Inflammatory macrophage (primary cell): Measurements from ENCODE around the gene RPS24.
A peak's percentile ranks its signal among the peaks of the same experiment; 100 is the strongest.
"Not testable (repeated sequence)": the region's sequence is repeated elsewhere in the genome, so short reads cannot be mapped to it uniquely, and the experiment has no call there.

Experiments
- DNase-seq, 2 donors: peaks; one replicate each; pipeline ENCODE4 v3.0.0-alpha.2; 2020 to 2022

The RPS24 gene

GRCh38 chr10:78053211-78053868 lies 19.7 kb downstream of the RPS24 start:
- DNase-seq = no peak

- DNase-seq = no peak
Observed at GRCh38 chr10:78058562-78058961, 24.9 kb downstream of the RPS24 start.

- DNase-seq = no peak
Observed at GRCh38 chr10:78059906-78060702, 26.4 kb downstream of the RPS24 start.

- DNase-seq = no peak
Observed at GRCh38 chr10:78062296-78062695, 28.6 kb downstream of the RPS24 start.

- DNase-seq = no peak
Observed at GRCh38 chr10:78063236-78063635, 29.6 kb downstream of the RPS24 start.

- not testable (repeated sequence) for DNase-seq
Observed at GRCh38 chr10:78064919-78065318, 31.3 kb downstream of the RPS24 start.

DNA sequence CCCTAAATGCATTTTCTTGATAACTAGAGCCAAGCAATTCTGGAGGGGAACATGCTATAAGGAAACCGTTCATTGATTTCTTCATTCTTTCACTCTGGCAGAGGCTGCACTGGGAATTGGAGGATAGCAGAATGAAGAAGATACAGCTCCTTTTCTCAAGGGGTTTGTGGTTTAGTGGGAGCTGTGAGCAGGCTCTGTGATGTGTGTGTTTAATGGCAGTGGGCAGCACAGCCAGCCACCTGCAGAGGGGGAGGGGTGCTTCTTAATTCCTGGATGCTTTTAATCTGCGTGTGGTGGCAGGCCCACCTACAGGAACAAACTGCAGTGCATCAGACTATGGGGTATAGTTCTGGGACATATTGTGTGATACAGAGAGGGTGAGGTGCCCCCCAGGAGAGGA lies 31.9 kb downstream of the RPS24 start:
- no peak for DNase-seq

DNA sequence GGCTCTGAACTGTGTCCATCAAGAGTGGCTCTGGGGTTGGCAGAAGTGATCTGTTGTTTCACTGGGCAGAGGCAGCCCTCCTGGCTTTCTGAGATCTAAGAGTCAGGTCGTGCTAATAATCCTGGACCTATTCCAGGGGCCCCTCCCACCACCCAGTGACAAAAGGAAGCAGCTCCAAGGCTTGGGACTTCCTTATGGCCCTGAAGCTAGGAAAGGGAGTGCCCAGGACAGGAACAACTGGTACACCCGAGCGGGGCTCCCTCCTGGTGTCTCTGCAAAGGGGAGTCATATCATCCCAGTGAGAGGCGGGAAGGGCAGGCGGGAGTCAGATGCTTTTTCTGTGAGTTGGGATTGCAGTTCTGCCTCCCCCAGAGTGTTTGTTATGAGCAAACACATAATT lies 32.3 kb downstream of the RPS24 start:
- DNase-seq = no peak

DNA sequence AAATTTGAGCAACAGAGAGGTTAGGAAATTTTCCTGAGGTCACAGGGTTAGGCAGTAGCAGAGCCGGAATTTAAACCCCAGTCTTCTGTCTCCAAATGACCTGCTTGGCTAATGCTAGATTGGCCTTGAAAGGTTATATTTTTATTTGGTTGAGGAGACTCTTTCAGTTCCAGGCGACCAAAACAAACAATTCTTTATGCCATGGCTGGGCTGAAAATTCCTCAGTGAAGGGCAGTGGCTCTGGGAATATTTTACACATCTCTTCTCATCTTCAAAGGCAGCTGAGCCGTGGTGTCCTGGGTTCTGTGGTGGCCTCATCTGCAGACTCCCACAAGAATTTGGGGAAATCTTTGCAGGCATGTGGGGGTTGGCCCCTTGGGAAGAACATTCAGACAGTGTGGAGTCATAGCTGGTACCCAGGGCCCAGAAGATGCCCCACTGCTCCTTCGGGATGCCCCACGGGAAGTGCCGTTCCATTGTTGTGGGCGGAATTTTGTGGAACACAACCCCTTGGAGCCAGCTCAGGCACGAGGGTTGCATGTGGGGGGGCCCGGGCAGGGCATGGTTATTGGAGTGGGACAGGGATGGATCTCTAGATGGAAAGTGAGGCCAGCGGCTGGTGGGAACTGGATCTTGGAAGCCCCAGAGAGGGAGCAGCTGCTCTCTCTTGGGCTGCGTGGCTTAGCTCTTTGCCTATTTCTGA lies 33.2 kb downstream of the RPS24 start:
- DNase-seq = no peak

DNA sequence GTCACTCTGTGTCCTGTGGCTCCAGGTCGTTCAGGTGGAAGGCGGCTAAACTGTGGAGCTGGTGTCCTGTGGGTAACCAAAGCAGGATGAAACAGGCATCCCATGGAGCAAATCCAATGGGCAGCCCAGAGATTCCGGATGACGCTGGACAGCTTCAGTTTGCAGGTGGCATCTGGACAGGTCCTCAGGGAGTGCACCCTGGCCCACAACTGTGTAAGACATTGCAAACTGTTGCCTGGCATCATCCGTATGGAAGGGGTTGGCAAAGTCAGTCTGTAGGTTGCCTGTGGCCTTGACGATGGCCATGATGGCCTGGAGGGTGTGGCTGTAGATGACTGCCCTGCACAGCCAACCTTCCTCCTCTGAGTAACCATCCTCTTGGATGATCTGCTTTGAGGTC lies 35.5 kb downstream of the RPS24 start:
- DNase-seq = no peak

GRCh38 chr10:78070064-78070463 lies 36.4 kb downstream of the RPS24 start:
- not testable (repeated sequence) for DNase-seq

DNA sequence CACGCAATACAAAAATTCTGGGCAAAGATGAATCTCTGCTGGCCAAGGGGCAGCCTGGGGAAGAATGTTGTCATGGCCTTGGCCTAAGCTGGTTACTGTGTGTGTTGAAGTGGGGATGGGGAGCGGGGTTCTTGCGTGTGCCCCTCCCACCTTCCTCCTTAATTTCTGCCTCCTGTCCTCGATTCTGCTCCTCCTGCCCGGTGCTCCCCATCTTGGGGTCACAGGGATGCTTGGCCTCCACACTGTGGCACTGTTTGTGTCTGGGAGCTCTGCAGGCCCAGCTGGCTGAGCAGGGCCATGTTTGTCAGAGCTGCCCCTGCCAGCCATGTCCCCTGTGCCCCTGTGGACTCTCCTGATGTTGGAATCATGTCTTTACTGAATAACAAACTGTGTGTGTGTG lies 37.1 kb downstream of the RPS24 start:
- DNase-seq = no peak

- peak in 1 of 2 donors; percentile 3 for DNase-seq
Observed at GRCh38 chr10:78071140-78071856, 37.6 kb downstream of the RPS24 start.

GRCh38 chr10:78071857-78072179 lies 38.2 kb downstream of the RPS24 start:
- DNase-seq = no peak

GRCh38 chr10:78072504-78072903 lies 38.8 kb downstream of the RPS24 start:
- DNase-seq = peak in 1 of 2 donors; percentile 3

DNA sequence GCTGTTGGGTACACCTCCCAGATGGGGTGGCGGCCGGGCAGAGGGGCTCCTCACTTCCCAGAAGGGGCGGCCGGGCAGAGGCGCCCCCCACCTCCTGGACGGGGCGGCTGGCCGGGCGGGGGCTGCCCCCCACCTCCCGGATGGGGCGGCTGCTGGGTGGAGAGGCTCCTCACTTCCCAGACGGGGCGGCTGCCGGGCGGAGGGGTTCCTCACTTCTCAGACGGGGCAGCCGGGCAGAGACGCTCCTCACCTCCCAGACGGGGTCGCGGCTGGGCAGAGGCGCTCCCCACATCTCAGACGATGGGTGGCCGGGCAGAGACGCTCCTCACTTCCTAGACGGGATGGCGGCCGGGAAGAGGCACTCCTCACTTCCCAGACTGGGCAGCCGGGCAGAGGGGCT lies 42.1 kb downstream of the RPS24 start:
- not testable (repeated sequence) for DNase-seq

GRCh38 chr10:78078539-78079330 lies 45.1 kb downstream of the RPS24 start:
- no peak for DNase-seq

- DNase-seq = no peak
Observed at GRCh38 chr10:78079411-78079810, 45.7 kb downstream of the RPS24 start.

DNA sequence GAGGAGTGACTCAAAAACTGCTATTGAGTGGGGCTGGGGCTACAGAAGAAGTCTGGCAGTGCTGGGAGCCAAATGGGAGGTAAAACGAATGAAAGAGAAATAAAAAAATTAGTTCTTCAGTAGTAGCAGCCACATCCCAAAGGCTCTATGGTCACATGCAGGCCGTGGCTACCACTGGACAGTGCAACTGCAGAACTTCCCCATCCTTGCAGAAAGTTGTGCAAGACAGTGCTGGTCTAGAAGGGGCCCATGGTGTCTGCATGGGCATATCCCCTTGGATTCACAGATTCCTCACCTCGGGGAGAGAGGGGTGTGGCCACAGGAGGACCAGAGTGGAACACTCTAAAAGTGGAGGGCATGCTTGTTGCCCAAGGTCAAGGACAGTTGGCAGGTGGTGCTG lies 47.6 kb downstream of the RPS24 start:
- peak; percentile 51 to 65 for DNase-seq

- DNase-seq = no peak
Observed at GRCh38 chr10:78082636-78083035, 49.0 kb downstream of the RPS24 start.
